H1 (cell line): ENCODE measurements around the gene DNM2. TPM values are rescaled to one million over a fixed set of nuclear protein-coding genes. Genes with fewer than 3 reads are reported as not detected.

Experiments
- CTCF ChIA-PET: fragments of 300-600 bp; sonication (Branson Sonifier 250); formaldehyde crosslinking; loops from one replicate; lab custom pipeline; 2021; ENCODE audit not compliant: partially characterized antibody; lab: Charles Lee
- POLR2A ChIA-PET: fragments of 300-600 bp; sonication (Branson Sonifier 250); formaldehyde crosslinking; loops from one replicate; lab custom pipeline; 2021; ENCODE audit warnings: inconsistent platforms; ENCODE audit not compliant: partially characterized antibody; lab: Charles Lee
- DNase-seq, 2 experiments: peaks; one replicate each; pipeline versions ENCODE4 v3.0.0 to v3.0.0-alpha.2; 2010 to 2022; ENCODE audit warnings: low spot score in 2 of 2, low read depth in 1 of 2, mixed read lengths in 1 of 2
- FAIRE-seq: peaks from 2 replicates; lab custom pipeline; 2011; peaks lifted over from hg19 to GRCh38; lab: Jason Lieb, UNC
- H2AFZ ChIP-seq: 2 replicates; pipeline ENCODE4 v1.8.1; 2012; ENCODE audit warnings: low read length, inconsistent platforms
- H2AK5ac ChIP-seq: 2 replicates; pipeline ENCODE4 v1.6.1; 2013; ENCODE audit warnings: low read depth, low read length
- H2BK120ac ChIP-seq: replicated peaks from 2 replicates; pipeline ENCODE3; 2013; ENCODE audit warnings: low read depth, low read length, inconsistent platforms
- H2BK12ac ChIP-seq: 2 replicates; pipeline ENCODE4 v1.6.1; 2013; ENCODE audit warnings: low read depth, low read length
- H2BK15ac ChIP-seq: 2 replicates; pipeline ENCODE4 v1.6.1; 2013; ENCODE audit warnings: low read length
- H2BK20ac ChIP-seq: 2 replicates; pipeline ENCODE4 v1.6.1; 2013; ENCODE audit warnings: low read length
- H2BK5ac ChIP-seq: 2 replicates; pipeline ENCODE4 v1.6.1; 2013; ENCODE audit warnings: low read depth, low read length
- H3K14ac ChIP-seq: 2 replicates; pipeline ENCODE4 v1.6.1; 2013; ENCODE audit warnings: inconsistent platforms; ENCODE audit not compliant: insufficient read length
- H3K18ac ChIP-seq: 2 replicates; pipeline ENCODE4 v1.6.1; 2013; ENCODE audit warnings: low read length; ENCODE audit errors: extremely low read depth
- H3K23ac ChIP-seq: 2 replicates; pipeline ENCODE4 v1.6.1; 2013; ENCODE audit warnings: inconsistent platforms; ENCODE audit not compliant: insufficient read length
- H3K23me2 ChIP-seq: 2 replicates; pipeline ENCODE4 v1.6.1; 2013; ENCODE audit warnings: low read depth, low read length
- H3K27ac ChIP-seq: 2 replicates; pipeline ENCODE4 v1.6.1; 2011; ENCODE audit warnings: low read depth, low read length, inconsistent platforms
- H3K27me3 ChIP-seq, 4 experiments: replicated peaks in 1 of 4; 1 replicate in 1 of 4; 2 replicates in 3 of 4; pipeline versions ENCODE4 v1.6.1 to v1.8.1; 2011 to 2013; ENCODE audit warnings: low read length in 3 of 4, mild to moderate bottlenecking in 3 of 4, inconsistent platforms in 2 of 4, mixed read lengths in 2 of 4, moderate library complexity in 1 of 4; ENCODE audit not compliant: control insufficient read depth in 3 of 4, insufficient read depth in 3 of 4; ENCODE audit errors: extremely low read depth in 1 of 4
- H3K36me3 ChIP-seq, 4 experiments: 2 replicates each; pipeline versions ENCODE4 v1.6.1 to v1.8.1; 2011 to 2013; ENCODE audit warnings: mild to moderate bottlenecking in 4 of 4, low read length in 3 of 4, moderate library complexity in 2 of 4, control low read depth in 1 of 4, inconsistent platforms in 1 of 4; ENCODE audit not compliant: insufficient read depth in 4 of 4, control insufficient read depth in 2 of 4
- H3K4ac ChIP-seq: replicated peaks from 2 replicates; pipeline ENCODE3; 2013; ENCODE audit warnings: low read length, low read depth, mixed read lengths, inconsistent platforms; ENCODE audit not compliant: insufficient read length
- H3K4me1 ChIP-seq, 4 experiments: replicated peaks in 1 of 4; 1 replicate in 1 of 4; 2 replicates in 3 of 4; pipeline versions ENCODE4 v1.6.1 to v1.8.1; 2011 to 2013; ENCODE audit warnings: low read length in 3 of 4, inconsistent platforms in 2 of 4, mixed read lengths in 1 of 4; ENCODE audit not compliant: insufficient read depth in 4 of 4, control insufficient read depth in 3 of 4
- H3K4me2 ChIP-seq, 2 experiments: 2 replicates each; pipeline versions ENCODE4 v1.6.1 to v1.8.1; 2011 to 2013; ENCODE audit warnings: low read depth in 2 of 2, low read length in 2 of 2, control low read depth in 1 of 2, inconsistent platforms in 1 of 2, mild to moderate bottlenecking in 1 of 2; ENCODE audit not compliant: insufficient read depth in 1 of 2
- H3K4me3 ChIP-seq, 4 experiments: fragments of 200-600, 300-600 bp in 1 of 4; sonication (generic), shearing (Covaris generic), sonication (Bioruptor Twin) in 1 of 4; 2 replicates each; pipeline versions ENCODE4 v1.5.1 to v1.8.1; 2011 to 2016; ENCODE audit warnings: low read length in 4 of 4, low read depth in 3 of 4, control low read depth in 2 of 4, inconsistent platforms in 2 of 4, mild to moderate bottlenecking in 2 of 4, mixed read lengths in 1 of 4, moderate library complexity in 1 of 4; ENCODE audit not compliant: insufficient read depth in 2 of 4; ENCODE audit errors: extremely low read depth in 1 of 4
- H3K56ac ChIP-seq: replicated peaks from 2 replicates; pipeline ENCODE3; 2013; ENCODE audit warnings: low read depth, mild to moderate bottlenecking, mixed read lengths, low read length, inconsistent platforms; ENCODE audit not compliant: insufficient read length
- H3K79me1 ChIP-seq: 2 replicates; pipeline ENCODE4 v1.6.1; 2013; ENCODE audit warnings: low read depth, low read length, control low read depth
- H3K79me2 ChIP-seq, 2 experiments: 2 replicates each; pipeline versions ENCODE4 v1.6.1 to v1.8.1; 2012 to 2013; ENCODE audit warnings: low read length in 2 of 2, mild to moderate bottlenecking in 2 of 2, inconsistent platforms in 1 of 2; ENCODE audit not compliant: insufficient read depth in 2 of 2, control insufficient read depth in 1 of 2
- H3K9ac ChIP-seq, 4 experiments: replicated peaks in 1 of 4; 1 replicate in 1 of 4; 2 replicates in 3 of 4; pipeline versions ENCODE4 v1.6.1 to v1.8.1; 2011 to 2013; ENCODE audit warnings: low read depth in 3 of 4, low read length in 3 of 4, control low read depth in 2 of 4, mild to moderate bottlenecking in 2 of 4, moderate library complexity in 2 of 4, inconsistent platforms in 1 of 4; ENCODE audit errors: extremely low read depth in 1 of 4
- H3K9me3 ChIP-seq, 2 experiments: 2 replicates each; pipeline versions ENCODE4 v1.6.1 to v1.8.1; 2012 to 2013; ENCODE audit warnings: mild to moderate bottlenecking in 2 of 2, moderate library complexity in 2 of 2, control low read depth in 1 of 2, inconsistent platforms in 1 of 2, low read depth in 1 of 2, low read length in 1 of 2, mixed read lengths in 1 of 2; ENCODE audit not compliant: insufficient read depth in 2 of 2
- H4K20me1 ChIP-seq, 2 experiments: replicated peaks in 1 of 2; 2 replicates each; pipeline versions ENCODE3 to v1.8.1; 2011 to 2013; ENCODE audit warnings: inconsistent platforms in 2 of 2, low read length in 2 of 2, mild to moderate bottlenecking in 1 of 2; ENCODE audit not compliant: insufficient read depth in 2 of 2, control insufficient read depth in 1 of 2
- H4K5ac ChIP-seq: 2 replicates; pipeline ENCODE4 v1.6.1; 2013; ENCODE audit warnings: low read length, low read depth, mixed read lengths, inconsistent platforms; ENCODE audit not compliant: insufficient read length
- H4K8ac ChIP-seq: 2 replicates; pipeline ENCODE4 v1.8.0; 2013; ENCODE audit warnings: mild to moderate bottlenecking, moderate library complexity, low read length, inconsistent platforms; ENCODE audit not compliant: insufficient read depth; ENCODE audit errors: extremely low read depth
- H4K91ac ChIP-seq: replicated peaks from 2 replicates; pipeline ENCODE3; 2013; ENCODE audit warnings: low read length, mixed read lengths, inconsistent platforms; ENCODE audit not compliant: insufficient read length
- CHD2 ChIP-seq: IDR thresholded peaks from 2 replicates; pipeline ENCODE4 v1.6.1; 2012; ENCODE audit warnings: low read length, improper control_type of control experiment
- HDAC2 ChIP-seq, 2 experiments: fragments of 300-600 bp in 1 of 2; sonication (generic) in 1 of 2; IDR thresholded peaks; 2 replicates each; pipeline ENCODE4 v1.6.1; 2011 to 2012; ENCODE audit warnings: low read depth in 2 of 2, low read length in 2 of 2, mild to moderate bottlenecking in 2 of 2, moderate library complexity in 2 of 2, borderline replicate concordance in 1 of 2, inconsistent platforms in 1 of 2
- JUND ChIP-seq: IDR thresholded peaks from 2 replicates; pipeline ENCODE4 v1.6.1; 2011; ENCODE audit warnings: mild to moderate bottlenecking, improper control_type of control experiment, low read length
- KDM1A ChIP-seq: fragments of 200-600, 300-600 bp; sonication (generic); IDR thresholded peaks from 2 replicates; pipeline ENCODE4 v1.7.1; 2016; ENCODE audit warnings: mild to moderate bottlenecking, low read length, borderline replicate concordance
- MAFK ChIP-seq: IDR thresholded peaks from 2 replicates; pipeline ENCODE4 v1.6.1; 2012; ENCODE audit warnings: low read depth, mild to moderate bottlenecking, improper control_type of control experiment, low read length
- NANOG ChIP-seq: IDR thresholded peaks from 2 replicates; pipeline ENCODE4 v1.6.1; 2011; ENCODE audit warnings: low read length, low read depth, mild to moderate bottlenecking, inconsistent platforms; ENCODE audit not compliant: insufficient read depth, poor library complexity, severe bottlenecking
- POLR2AphosphoS5 ChIP-seq: IDR thresholded peaks from 2 replicates; pipeline ENCODE4 v1.6.1; 2011; ENCODE audit warnings: low read depth, low read length
- RFX5 ChIP-seq: IDR thresholded peaks from 2 replicates; pipeline ENCODE4 v1.6.1; 2011; ENCODE audit warnings: low read depth, low read length, improper control_type of control experiment, borderline replicate concordance
- SIX5 ChIP-seq: IDR thresholded peaks from 2 replicates; pipeline ENCODE4 v1.6.1; 2011; ENCODE audit warnings: mild to moderate bottlenecking, low read depth, low read length
- TBP ChIP-seq: IDR thresholded peaks from 2 replicates; pipeline ENCODE4 v1.6.1; 2011; ENCODE audit warnings: low read depth, low read length, improper control_type of control experiment
- USF2 ChIP-seq: IDR thresholded peaks from 2 replicates; pipeline ENCODE4 v1.6.1; 2011; ENCODE audit warnings: low read length, improper control_type of control experiment
- WGBS, 2 experiments: shearing (Covaris generic) in 1 of 2; methylation state at CpG; one replicate each; pipeline versions ENCODE4 v1.1.6 to v1.1.7; 2013 to 2015; ENCODE audit warnings: low lambda C conversion rate in 2 of 2, mixed read lengths in 2 of 2, inconsistent platforms in 1 of 2, low coverage in 1 of 2, missing lambda C conversion rate in 1 of 2; ENCODE audit not compliant: insufficient replicate concordance in 2 of 2, insufficient coverage in 1 of 2, insufficient read length in 1 of 2; ENCODE audit errors: extremely low coverage in 1 of 2, missing lambda C conversion rate in 1 of 2; 5-methylcytosine and 5-hydroxymethylcytosine counted together
- polyA plus RNA-seq, 7 experiments: library from polyadenylated mRNA; depleted of rRNA in 3 of 7; stranded (reverse) in 5 of 7; unstranded in 2 of 7; fragments of >200 nt in 5 of 7; fragments of 200-250 nt in 2 of 7; gene quantifications; 1 replicate in 5 of 7; 2 replicates in 1 of 7; 4 replicates in 1 of 7; pipeline versions ENCODE4 v1.2.1 to v1.2.3, GENCODE V29; 2011 to 2013; ENCODE audit warnings: missing spikeins in 2 of 7, mixed read lengths in 2 of 7
- total RNA-seq: library from RNA; stranded (reverse); fragmentation: NEBNext Ultra II Directional; extraction: Animal tissue kit (Norgen Biotek cat#: 25700); gene quantifications from 2 replicates; pipeline ENCODE4 v1.2.1, GENCODE V29; 2021

The DNM2 gene
- total and polyA plus RNA-seq, 2 of the 8 experiments (the other 6 are each of a cell fraction or from before 2014, with no cell fraction given): 61.9 to 120 TPM

- Histone ChIP-seq H2BK5ac (no peak overlapping the region), H3K14ac (no peak overlapping the region), H3K79me1 (peaks cover 18% of the 10 kb centered on the region), H4K91ac (no peak overlapping the region), H2BK20ac (no peak overlapping the region), H3K4me3 (no peak overlapping the region), H3K27me3 (no peaks in the 10 kb centered on the region), H3K4ac (no peak overlapping the region), H3K9me3 (no peaks in the 10 kb centered on the region), H2BK120ac (no peak overlapping the region), H3K79me2 (peaks cover 0 to 11% of the 10 kb centered on the region in 2 experiments; a peak in 2 of 4 replicates), H2BK15ac (no peak overlapping the region), H3K9ac (no peak overlapping the region; a peak in 1 of 7 replicates), H4K20me1 (peaks cover 4 to 17% of the 10 kb centered on the region in 2 experiments), H3K18ac (no peak overlapping the region), H3K23me2 (no peaks in the 10 kb centered on the region), H2AFZ (no peak overlapping the region), H4K5ac (no peak overlapping the region), H3K56ac (no peak overlapping the region), H3K4me1 (peaks cover 2 to 10% (median 5%) of the 10 kb centered on the region in 4 experiments; a peak in 4 of 7 replicates), H3K23ac (no peak overlapping the region), H3K4me2 (no peak overlapping the region), H2BK12ac (no peak overlapping the region), H3K36me3 (peaks cover 0 to 1% (median 0%) of the 10 kb centered on the region in 4 experiments; a peak in 1 of 8 replicates), H2AK5ac (no peak overlapping the region), H4K8ac (no peak overlapping the region), H3K27ac (no peak overlapping the region)
- FAIRE-seq: no peak
- ChIA-PET POLR2A (interaction anchor here (0.6 to 1.6 kb wide), 3 partner anchors 49 to 284 kb away, joined by 3 to 4 read pairs (median 4); partner anchors contain the start of gene DNM2), CTCF (interaction anchor here (0.6 to 3.0 kb wide), 8 partner anchors 13 to 378 kb away, joined by 3 to 15 read pairs (median 4); partner anchors contain the start of gene DNM2)
- no peak for DNase-seq
- 93% methylated on average over 8 of the region's 10 CpGs; no CpG with 5 or more reads in 1 of the 2 experiments for WGBS, 2 experiments
- TF ChIP-seq NANOG (no peak), RFX5 (no peak), KDM1A (no peak), USF2 (no peak), TBP (no peak), POLR2AphosphoS5 (no peak), SIX5 (no peak), MAFK (no peak), CHD2 (no peak), JUND (no peak), HDAC2 (IDR thresholded peaks at IDR 0.05; ENCODE audit: borderline replicate concordance in 1 of 2, low read depth in 2 of 2, low read length in 2 of 2) (no peak)
These were observed 48.9 kb downstream of the DNM2 start for GRCh38 chr19:10766671-10767201.
